ENCODE data around the gene REXO2. TPM values are rescaled to one million over a fixed set of nuclear protein-coding genes. Genes with fewer than 3 reads are reported as not detected.

Gene REXO2
- total RNA-seq, 1 experiment from 2014 or later: 72.5 TPM

GRCh38 chr11:114426280-114426679 is 13.0 kb upstream of the REXO2 start (continued):
- TF ChIP-seq REST (IDR thresholded peaks at IDR 0.05; ENCODE audit: low read depth): no peak
- no peak for TF ChIP-seq POLR2AphosphoS5 (IDR thresholded peaks at IDR 0.05; ENCODE audit: low read depth, low read length)
- no peak for TF ChIP-seq SP1 (IDR thresholded peaks at IDR 0.05; ENCODE audit: low read depth)

- H3K79me2 ChIP-seq (ENCODE audit: insufficient read depth, low read length): no peaks in the 10 kb centered on the region
- no peaks in the 10 kb centered on the region for H3K9me2 ChIP-seq (ENCODE audit: insufficient read depth)
- DNase-seq (ENCODE audit: low read depth, low spot score) (no peak), ATAC-seq (no peak)
- ChIA-PET POLR2A (no interaction called here), CTCF (no interaction called here), RAD21 (ENCODE audit: low non-redundant PET in 1 of 2, low total read pairs in 2 of 2, uncharacterized antibody in 2 of 2, unreplicated experiment in 2 of 2) (no interaction called here)
- no peak overlapping the region for H3K4me2 ChIP-seq (ENCODE audit: low read length)
- no TSS peak for BruUV-seq (replicated peaks)
- H3K27ac ChIP-seq (ENCODE audit: low read depth, low read length): no peak overlapping the region
- H3K4me1 ChIP-seq (ENCODE audit: control insufficient read depth in 1 of 2, insufficient read depth in 2 of 2, low read length in 2 of 2): no peaks in the 10 kb centered on the region
- no peaks in the 10 kb centered on the region for H3K36me3 ChIP-seq (ENCODE audit: control insufficient read depth in 1 of 2, insufficient read depth in 2 of 2, low read length in 2 of 2)
- no peak overlapping the region for H2AFZ ChIP-seq (ENCODE audit: low read depth, low read length, poor library complexity, severe bottlenecking)
- no peaks in the 10 kb centered on the region for H3K9me3 ChIP-seq (ENCODE audit: control insufficient read depth in 1 of 2, insufficient read depth in 1 of 2, low read depth in 1 of 2, low read length in 2 of 2)
- H3K4me3 ChIP-seq (replicated peaks in 1 of 2; ENCODE audit: low read depth in 1 of 2, low read length in 2 of 2): no peak overlapping the region
- H4K20me1 ChIP-seq (ENCODE audit: insufficient read depth): no peaks in the 10 kb centered on the region
- intact Hi-C loops (cut with micrococcal nuclease): no loop called here
- TF ChIP-seq SP1 (IDR thresholded peaks at IDR 0.05; ENCODE audit: low read depth): no peak
- H3K9ac ChIP-seq (ENCODE audit: low read length): no peak overlapping the region
- no peaks in the 10 kb centered on the region for H3K27me3 ChIP-seq (ENCODE audit: insufficient read depth, low read length)
Measured at GRCh38 chr11:114430290-114430689, 9.0 kb upstream of the REXO2 start.

- intact Hi-C loops (cut with micrococcal nuclease): no loop called here
- Histone ChIP-seq H3K9me2 (ENCODE audit: insufficient read depth) (no peaks in the 10 kb centered on the region), H2AFZ (ENCODE audit: low read depth, low read length, poor library complexity, severe bottlenecking) (no peak overlapping the region), H3K9me3 (ENCODE audit: control insufficient read depth in 1 of 2, insufficient read depth in 1 of 2, low read depth in 1 of 2, low read length in 2 of 2) (no peaks in the 10 kb centered on the region), H3K4me1 (ENCODE audit: control insufficient read depth in 1 of 2, insufficient read depth in 2 of 2, low read length in 2 of 2) (peaks cover 0 to under 1% of the 10 kb centered on the region in 2 experiments; a peak in 1 of 4 replicates), H3K9ac (ENCODE audit: low read length) (no peak overlapping the region), H3K27me3 (ENCODE audit: insufficient read depth, low read length) (no peaks in the 10 kb centered on the region), H3K36me3 (ENCODE audit: control insufficient read depth in 1 of 2, insufficient read depth in 2 of 2, low read length in 2 of 2) (no peaks in the 10 kb centered on the region), H3K4me3 (replicated peaks in 1 of 2; ENCODE audit: low read depth in 1 of 2, low read length in 2 of 2) (no peak overlapping the region), H3K79me2 (ENCODE audit: insufficient read depth, low read length) (no peaks in the 10 kb centered on the region), H3K4me2 (ENCODE audit: low read length) (no peak overlapping the region), H3K27ac (ENCODE audit: low read depth, low read length) (no peak overlapping the region), H4K20me1 (ENCODE audit: insufficient read depth) (no peaks in the 10 kb centered on the region)
- DNase-seq (ENCODE audit: low read depth, low spot score) (no peak), ATAC-seq (no peak)
- ChIA-PET CTCF (no interaction called here), POLR2A (no interaction called here), RAD21 (ENCODE audit: low non-redundant PET in 1 of 2, low total read pairs in 2 of 2, uncharacterized antibody in 2 of 2, unreplicated experiment in 2 of 2) (no interaction called here)
- no TSS peak for BruUV-seq (replicated peaks)
- TF ChIP-seq JUND (IDR thresholded peaks at IDR 0.05): no peak
- TF ChIP-seq POLR2AphosphoS5 (IDR thresholded peaks at IDR 0.05; ENCODE audit: low read depth, low read length): no peak
- TF ChIP-seq SIN3A (IDR thresholded peaks at IDR 0.05; ENCODE audit: low read depth): no peak
- no peak for TF ChIP-seq ZNF274 (IDR thresholded peaks at IDR 0.05; ENCODE audit: low read depth, low read length)
- TF ChIP-seq ZBTB33 (IDR thresholded peaks at IDR 0.05; ENCODE audit: extremely low read depth, insufficient replicate concordance, low read length): no peak
- no peak for TF ChIP-seq MAX (IDR thresholded peaks at IDR 0.05)
- no peak for TF ChIP-seq REST (IDR thresholded peaks at IDR 0.05; ENCODE audit: low read depth)
Measured at GRCh38 chr11:114432893-114433292, 6.4 kb upstream of the REXO2 start.

Data from HCT116 (cell line).